GM21717 (cell line): Measurements from ENCODE around the gene CFAP68.
"Not testable (repeated sequence)": the region's sequence is repeated elsewhere in the genome, so short reads cannot be mapped to it uniquely, and the experiment has no call there.

Source experiments
- ATAC-seq: cut with Tn5 transposase; IDR thresholded peaks from one replicate; pipeline ENCODE4 v1.9.1; 2021; ENCODE audit warnings: mild to moderate bottlenecking, moderate library complexity; ENCODE audit not compliant: unreplicated experiment

Gene CFAP68

GRCh38 chr11:111917312-111917711 is 38.0 kb downstream of the CFAP68 start:
- no peak for ATAC-seq

- ATAC-seq, result no peak
These were observed 38.4 kb downstream of the CFAP68 start for GRCh38 chr11:111917788-111918187.

GRCh38 chr11:111918390-111919256 is 39.3 kb downstream of the CFAP68 start, which contains the start of gene C11orf52:
Gene C11orf52 (plus strand): TSS chr11:111918913. CDS start chr11:111918973, 60 bp downstream.
- no peak for ATAC-seq

- no peak for ATAC-seq
These were observed 41.6 kb downstream of the CFAP68 start for GRCh38 chr11:111920908-111921307.

GRCh38 chr11:111921541-111922230 is 42.3 kb downstream of the CFAP68 start:
- ATAC-seq, result no peak

- no peak for ATAC-seq
These were observed 43.5 kb downstream of the CFAP68 start for GRCh38 chr11:111922803-111923202.

- no peak for ATAC-seq
These were observed 44.0 kb downstream of the CFAP68 start for GRCh38 chr11:111923351-111923788.

- ATAC-seq, result no peak
These were observed 44.6 kb downstream of the CFAP68 start for GRCh38 chr11:111923951-111924350.

- no peak for ATAC-seq
These were observed 46.6 kb downstream of the CFAP68 start for GRCh38 chr11:111925953-111926352.

- ATAC-seq, result peak; percentile 94
These were observed 47.4 kb downstream of the CFAP68 start for GRCh38 chr11:111926505-111927391.

GRCh38 chr11:111930472-111930871 is 51.1 kb downstream of the CFAP68 start:
- ATAC-seq, result no peak

- no peak for ATAC-seq
These were observed 53.2 kb downstream of the CFAP68 start for GRCh38 chr11:111932611-111932950.

GRCh38 chr11:111933176-111933575 is 53.8 kb downstream of the CFAP68 start:
- ATAC-seq, result not testable (repeated sequence)

GRCh38 chr11:111933872-111934271 is 54.5 kb downstream of the CFAP68 start:
- ATAC-seq, result no peak

GRCh38 chr11:111934306-111934705 is 55.0 kb downstream of the CFAP68 start:
- no peak for ATAC-seq
